OCI-LY7 (cell line): ENCODE measurements around the gene LRRFIP2.
"Not testable (repeated sequence)": the region's sequence is repeated elsewhere in the genome, so short reads cannot be mapped to it uniquely, and the experiment has no call there.

Experiments used
- EZH2phosphoT487 ChIP-seq: fragments of 200-600 bp; sonication (generic); IDR thresholded peaks from 2 replicates; pipeline ENCODE4 v1.6.1; 2018; ENCODE audit warnings: low read depth, borderline replicate concordance, mild to moderate bottlenecking, mixed run types, antibody characterized with exemption, low read length, moderate library complexity, mixed read lengths
- TF ChIP-seq, protein P1 (sequence below): fragments of 200-600 bp; sonication (generic); conservative IDR thresholded peaks from 2 replicates; pipeline ENCODE4 v1.5.1; 2014; ENCODE audit warnings: mild to moderate bottlenecking, antibody characterized with exemption, low read length, moderate library complexity, mixed read lengths

DNA sequence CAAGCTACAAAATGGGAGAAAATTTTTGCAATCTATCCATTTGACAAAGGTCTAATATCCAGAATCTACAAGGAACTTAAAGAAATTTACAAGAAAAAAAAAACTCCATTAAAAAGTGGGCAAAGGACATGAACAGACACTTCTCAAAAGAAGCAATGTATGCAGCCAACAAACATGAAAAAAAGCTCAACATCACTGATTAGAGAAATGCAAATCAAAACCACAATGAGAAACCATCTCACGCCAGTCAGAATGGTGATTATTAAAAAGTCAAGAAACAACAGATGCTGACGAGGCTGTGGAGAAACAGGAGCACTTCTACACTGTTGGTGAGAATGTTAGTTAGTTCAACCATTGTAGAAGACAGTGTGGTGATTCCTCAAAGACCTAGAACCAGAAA lies 27.5 kb downstream of the LRRFIP2 start:
- TF ChIP-seq, protein P1, sequence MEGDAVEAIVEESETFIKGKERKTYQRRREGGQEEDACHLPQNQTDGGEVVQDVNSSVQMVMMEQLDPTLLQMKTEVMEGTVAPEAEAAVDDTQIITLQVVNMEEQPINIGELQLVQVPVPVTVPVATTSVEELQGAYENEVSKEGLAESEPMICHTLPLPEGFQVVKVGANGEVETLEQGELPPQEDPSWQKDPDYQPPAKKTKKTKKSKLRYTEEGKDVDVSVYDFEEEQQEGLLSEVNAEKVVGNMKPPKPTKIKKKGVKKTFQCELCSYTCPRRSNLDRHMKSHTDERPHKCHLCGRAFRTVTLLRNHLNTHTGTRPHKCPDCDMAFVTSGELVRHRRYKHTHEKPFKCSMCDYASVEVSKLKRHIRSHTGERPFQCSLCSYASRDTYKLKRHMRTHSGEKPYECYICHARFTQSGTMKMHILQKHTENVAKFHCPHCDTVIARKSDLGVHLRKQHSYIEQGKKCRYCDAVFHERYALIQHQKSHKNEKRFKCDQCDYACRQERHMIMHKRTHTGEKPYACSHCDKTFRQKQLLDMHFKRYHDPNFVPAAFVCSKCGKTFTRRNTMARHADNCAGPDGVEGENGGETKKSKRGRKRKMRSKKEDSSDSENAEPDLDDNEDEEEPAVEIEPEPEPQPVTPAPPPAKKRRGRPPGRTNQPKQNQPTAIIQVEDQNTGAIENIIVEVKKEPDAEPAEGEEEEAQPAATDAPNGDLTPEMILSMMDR: not testable (repeated sequence)
- not testable (repeated sequence) for TF ChIP-seq EZH2phosphoT487
